ENCODE data around the gene LY86. TPM values are rescaled to one million over a fixed set of nuclear protein-coding genes. Genes with fewer than 3 reads are reported as not detected.

The LY86 gene
- total RNA-seq, 1 experiment from 2014 or later, result not detected

DNA sequence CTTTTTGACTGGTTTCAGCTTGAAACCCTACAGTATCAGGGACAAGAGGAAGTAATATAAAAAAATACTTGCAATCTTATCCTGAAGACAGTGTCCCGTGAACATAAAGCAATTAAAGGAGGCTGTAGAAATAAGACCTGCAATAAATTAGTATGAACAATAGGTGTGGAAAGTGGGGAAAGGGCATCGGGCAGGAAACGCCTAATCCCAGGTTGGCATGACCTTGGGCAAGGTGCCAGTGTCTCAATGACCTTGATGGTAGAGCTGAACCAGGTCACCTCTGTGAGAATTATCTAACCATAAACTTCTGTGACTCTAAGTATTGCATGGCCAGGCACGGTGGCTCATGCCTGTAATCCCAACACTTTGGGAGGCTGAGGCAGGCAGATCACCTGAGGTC is 115.2 kb downstream of the LY86 start:
- ATAC-seq (no peak), DNase-seq (ENCODE audit: low spot score) (no peak)
- Mint-ChIP-seq H3K27ac (no peak overlapping the region), H3K27me3 (ENCODE audit: low read depth) (no peaks in the 10 kb centered on the region), H3K4me3 (no peak overlapping the region), H3K4me1 (peaks cover 8% of the 10 kb centered on the region; the same call in 1 of the 2 replicates), H3K9me3 (peaks cover 2% of the 10 kb centered on the region; the same call in 1 of the 2 replicates), H3K36me3 (no peaks in the 10 kb centered on the region)
- TF ChIP-seq ZNF671 (CRISPR knock-in tag; IDR thresholded peaks at IDR 0.05) (no peak), NR1H2 (CRISPR knock-in tag; IDR thresholded peaks at IDR 0.05) (no peak)
- TF ChIP-seq, protein P1, sequence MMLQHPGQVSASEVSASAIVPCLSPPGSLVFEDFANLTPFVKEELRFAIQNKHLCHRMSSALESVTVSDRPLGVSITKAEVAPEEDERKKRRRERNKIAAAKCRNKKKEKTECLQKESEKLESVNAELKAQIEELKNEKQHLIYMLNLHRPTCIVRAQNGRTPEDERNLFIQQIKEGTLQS (CRISPR knock-in tag; conservative IDR thresholded peaks at IDR 0.05), result no peak
- POLR2A ChIA-PET, result interaction anchor here (0.5 kb wide), 1 partner anchor 24 kb away, joined by 3 read pairs; no protein-coding TSS in a partner anchor
- CTCF ChIA-PET, result interaction anchor here (1.0 to 2.1 kb wide), 3 partner anchors 21 to 55 kb away, joined by 4 to 8 read pairs (median 7); no protein-coding TSS in a partner anchor

All from WTC11 (cell line).